IPS-18c (cell line): Measurements from ENCODE around the gene ENTPD2.
A peak's percentile ranks its signal among the peaks of the same experiment; 100 is the strongest.

Experiments used
- H3K4me3 ChIP-seq: 2 replicates; pipeline ENCODE4 v1.7.0; 2013; ENCODE audit warnings: low read depth, mild to moderate bottlenecking, low read length, moderate library complexity; ENCODE audit not compliant: insufficient read depth
- H3K9me3 ChIP-seq: one replicate; pipeline ENCODE4 v1.6.1; 2013; ENCODE audit warnings: mild to moderate bottlenecking, low read length, moderate library complexity; ENCODE audit not compliant: control insufficient read depth, insufficient read depth

ENTPD2 gene

GRCh38 chr9:137027369-137028262 lies 26.2 kb downstream of the ENTPD2 start, which contains the start of gene ABCA2:
ABCA2 (minus strand) TSS chr9:137028237; CDS start chr9:137028140, 97 bp downstream.
- H3K4me3 ChIP-seq: peak within 1 kb of the TSS; percentile 71
- H3K9me3 ChIP-seq: no peaks in the 10 kb centered on the region

- Histone ChIP-seq H3K9me3 (no peaks in the 10 kb centered on the region), H3K4me3 (no peak overlapping the region)
These were observed 27.0 kb downstream of the ENTPD2 start for GRCh38 chr9:137026828-137027227.

GRCh38 chr9:137026384-137026783 lies 27.5 kb downstream of the ENTPD2 start:
- H3K9me3 ChIP-seq: no peaks in the 10 kb centered on the region
- H3K4me3 ChIP-seq: no peak overlapping the region

GRCh38 chr9:137025517-137025966 lies 28.3 kb downstream of the ENTPD2 start:
- H3K4me3 ChIP-seq: no peak overlapping the region
- no peaks in the 10 kb centered on the region for H3K9me3 ChIP-seq

- no peak overlapping the region for H3K4me3 ChIP-seq
- H3K9me3 ChIP-seq: no peaks in the 10 kb centered on the region
These were observed 30.3 kb downstream of the ENTPD2 start for GRCh38 chr9:137023583-137023991.

GRCh38 chr9:137023157-137023556 lies 30.7 kb downstream of the ENTPD2 start:
- H3K9me3 ChIP-seq: no peaks in the 10 kb centered on the region
- H3K4me3 ChIP-seq: no peak overlapping the region

- Histone ChIP-seq H3K4me3 (no peak overlapping the region), H3K9me3 (no peaks in the 10 kb centered on the region)
These were observed 31.2 kb downstream of the ENTPD2 start for GRCh38 chr9:137022662-137023008.

- Histone ChIP-seq H3K4me3 (no peak overlapping the region), H3K9me3 (no peaks in the 10 kb centered on the region)
These were observed 31.7 kb downstream of the ENTPD2 start for GRCh38 chr9:137021979-137022661.

GRCh38 chr9:137021568-137021978 lies 32.3 kb downstream of the ENTPD2 start:
- Histone ChIP-seq H3K4me3 (no peak overlapping the region), H3K9me3 (no peaks in the 10 kb centered on the region)

- no peaks in the 10 kb centered on the region for H3K9me3 ChIP-seq
- H3K4me3 ChIP-seq: no peak overlapping the region
These were observed 32.9 kb downstream of the ENTPD2 start for GRCh38 chr9:137020771-137021567.

- H3K4me3 ChIP-seq: no peak overlapping the region
- H3K9me3 ChIP-seq: no peaks in the 10 kb centered on the region
These were observed 33.8 kb downstream of the ENTPD2 start for GRCh38 chr9:137019891-137020683.

- no peaks in the 10 kb centered on the region for H3K9me3 ChIP-seq
- no peak overlapping the region for H3K4me3 ChIP-seq
These were observed 34.9 kb downstream of the ENTPD2 start for GRCh38 chr9:137018761-137019559.

GRCh38 chr9:137017791-137018497 lies 35.9 kb downstream of the ENTPD2 start:
- Histone ChIP-seq H3K4me3 (no peak overlapping the region), H3K9me3 (no peaks in the 10 kb centered on the region)

GRCh38 chr9:137017071-137017470 lies 36.8 kb downstream of the ENTPD2 start:
- H3K4me3 ChIP-seq: no peak overlapping the region
- H3K9me3 ChIP-seq: no peaks in the 10 kb centered on the region

- Histone ChIP-seq H3K9me3 (no peaks in the 10 kb centered on the region), H3K4me3 (no peak overlapping the region)
These were observed 37.4 kb downstream of the ENTPD2 start for GRCh38 chr9:137016436-137016835.

- Histone ChIP-seq H3K4me3 (no peak overlapping the region), H3K9me3 (no peaks in the 10 kb centered on the region)
These were observed 37.9 kb downstream of the ENTPD2 start for GRCh38 chr9:137015976-137016375.
